Neural progenitor cell (in vitro differentiated cells): ENCODE results near the gene GCN1.

Experiments
- CTCF ChIP-seq: fragments of 200-600 bp; sonication (generic); IDR thresholded peaks from 2 replicates; pipeline ENCODE4 v1.5.1; 2017; ENCODE audit warnings: antibody characterized with exemption, mild to moderate bottlenecking
- EZH2 ChIP-seq: fragments of 200-600 bp; sonication (generic); IDR thresholded peaks from 2 replicates; pipeline ENCODE4 v1.6.1; 2017; ENCODE audit warnings: antibody characterized with exemption, mild to moderate bottlenecking, moderate library complexity

GRCh38 chr12:120169946-120170345 lies 24.6 kb downstream of the GCN1 start:
- TF ChIP-seq CTCF (no peak), EZH2 (no peak)
